ENCODE data around the gene CACNB1.

- TF ChIP-seq CTCF (IDR thresholded peaks at IDR 0.05; ENCODE audit: insufficient read depth, low read length): no peak
- no peak for TF ChIP-seq GABPA (IDR thresholded peaks at IDR 0.05; ENCODE audit: low read depth)
- TF ChIP-seq POLR2AphosphoS5 (IDR thresholded peaks at IDR 0.05; ENCODE audit: low read depth): no peak
Measured at GRCh38 chr17:39158623-39159022, 38.8 kb downstream of the CACNB1 start.

All from HL-60 (cell line).